Measurements from ENCODE around the gene IL11.

The IL11 gene

GRCh38 chr19:55324662-55325061 is 45.6 kb downstream of the IL11 start:
- no peak for DNase-seq (ENCODE audit: low read depth)

DNA sequence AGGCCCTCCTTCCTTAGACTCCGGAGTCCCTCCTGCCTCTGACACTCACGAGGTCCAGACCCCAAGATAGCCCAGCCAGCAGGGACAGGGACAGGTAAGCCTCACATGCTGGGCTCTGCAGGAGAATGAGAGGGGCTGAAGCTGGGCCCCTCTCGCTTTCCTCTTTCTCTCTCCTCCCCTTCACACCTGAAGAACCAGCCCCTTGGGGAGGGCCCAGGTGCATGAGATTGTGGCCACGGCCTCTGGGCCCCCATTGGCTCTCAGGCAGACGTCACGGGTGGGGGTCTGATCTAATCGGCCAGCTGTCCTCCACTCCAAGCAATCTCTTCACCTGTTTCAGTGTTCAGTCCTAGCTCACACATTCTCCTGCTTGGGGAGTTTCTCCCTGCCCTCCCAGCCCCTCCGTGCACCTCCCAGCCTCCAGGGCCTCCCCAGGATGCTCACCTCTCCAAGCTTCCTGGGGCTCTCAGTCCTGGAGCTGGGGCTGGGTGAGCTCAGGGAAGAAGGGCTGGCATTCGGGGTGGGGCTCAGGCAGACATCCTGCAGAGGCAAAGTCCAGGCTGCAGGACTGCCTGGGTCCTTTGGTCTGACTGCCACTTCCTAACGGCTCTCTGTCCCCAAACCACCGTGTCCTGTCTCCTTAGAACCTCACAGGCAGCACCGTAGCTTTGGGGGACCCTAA is 47.9 kb downstream of the IL11 start:
- no peak for DNase-seq (ENCODE audit: low read depth)

DNA sequence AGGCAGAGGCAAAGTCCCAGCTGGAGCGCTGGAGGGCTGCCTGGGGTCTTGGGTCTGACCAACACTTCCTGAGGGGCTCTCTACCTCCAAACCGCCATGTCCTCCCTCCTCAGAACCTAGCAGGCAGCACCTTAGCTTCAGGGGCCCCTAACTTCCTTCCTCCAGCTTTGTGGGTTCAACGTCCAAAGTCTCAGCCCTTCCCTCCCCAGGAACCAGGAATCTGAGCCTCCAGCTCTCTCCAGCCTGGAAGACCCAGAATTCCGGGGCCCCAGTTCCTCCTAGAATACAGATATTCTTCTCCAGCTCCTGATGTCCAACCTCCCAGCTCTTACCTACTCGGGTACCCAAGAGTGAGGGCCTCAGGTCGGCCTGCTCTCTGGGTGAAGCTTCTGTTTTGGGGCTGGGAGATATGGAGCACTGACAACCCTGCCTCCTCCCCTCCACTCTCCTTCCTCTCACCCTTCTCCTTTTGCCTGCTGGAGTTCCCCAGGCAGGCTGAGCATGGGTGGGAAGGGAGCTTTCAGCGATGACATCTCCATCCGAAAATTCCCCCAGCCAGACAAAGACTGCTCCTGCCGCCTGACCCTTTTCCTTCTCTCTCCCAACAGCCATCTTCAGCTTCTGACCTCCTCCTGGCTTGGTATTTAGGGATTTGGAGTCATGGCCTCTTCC is 48.7 kb downstream of the IL11 start:
- no peak for DNase-seq (ENCODE audit: low read depth)

DNA sequence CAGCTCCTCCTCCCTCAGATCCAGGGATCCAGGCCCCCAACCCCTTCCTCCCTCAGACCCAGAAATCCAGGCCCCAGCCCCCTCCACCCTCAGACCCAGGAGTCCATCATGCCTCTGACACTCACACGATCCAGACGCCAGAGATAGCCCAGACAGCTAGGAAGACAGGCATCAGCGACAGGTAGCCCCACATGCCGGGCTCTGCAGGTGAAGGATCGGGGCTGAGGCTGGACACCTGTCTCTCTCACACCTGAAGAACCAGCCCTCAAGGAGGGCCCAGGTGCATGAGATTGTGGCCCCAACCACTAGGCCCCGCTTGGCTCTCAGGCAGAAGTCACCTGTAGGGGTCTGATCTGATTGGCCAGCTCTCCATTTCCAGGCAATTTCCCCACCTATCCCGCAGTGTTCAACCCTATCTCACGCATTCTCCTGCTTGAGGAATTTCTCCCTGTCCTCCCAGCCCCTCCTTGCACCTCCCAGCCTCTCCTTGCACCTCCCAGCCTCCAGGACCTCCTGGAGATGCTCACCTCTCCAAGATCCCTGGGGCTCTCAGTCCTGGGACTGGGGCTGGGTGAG is 49.3 kb downstream of the IL11 start:
- no peak for DNase-seq (ENCODE audit: low read depth)

- DNase-seq (ENCODE audit: low read depth): peak; percentile 64
Observed at GRCh38 chr19:55319785-55320184, 50.5 kb downstream of the IL11 start.

GRCh38 chr19:55316646-55317045 is 53.6 kb downstream of the IL11 start:
- DNase-seq (ENCODE audit: low read depth): no peak

DNA sequence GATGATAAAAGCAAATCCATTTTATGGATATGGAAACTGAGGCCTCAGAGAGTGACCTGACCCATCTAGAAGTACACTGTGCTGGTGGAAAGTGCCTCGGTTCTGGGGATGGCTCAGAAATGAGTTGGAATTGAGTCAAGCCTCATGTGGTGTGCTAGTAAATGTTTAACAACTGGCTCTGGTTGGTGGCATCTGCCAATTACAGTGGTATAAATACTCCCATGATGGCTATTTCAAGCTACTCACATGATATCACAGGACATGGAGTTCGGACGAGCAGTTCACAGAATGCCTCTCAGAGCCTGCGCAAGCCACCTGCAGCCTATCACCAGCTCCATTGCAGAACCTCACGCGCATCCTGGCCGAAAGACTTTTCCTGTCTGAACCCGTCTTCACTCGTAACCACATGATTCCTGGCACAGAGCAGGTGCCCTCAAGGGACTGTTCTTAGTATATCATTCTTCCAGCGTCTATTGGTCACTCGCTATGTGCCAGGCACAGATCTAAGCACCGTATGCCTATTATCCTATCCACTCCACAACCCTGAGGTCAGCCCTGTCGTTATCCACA is 54.2 kb downstream of the IL11 start:
- DNase-seq (ENCODE audit: low read depth): no peak

- DNase-seq (ENCODE audit: low read depth): no peak
Observed at GRCh38 chr19:55314396-55314795, 55.9 kb downstream of the IL11 start.
